Skin of body (tissue), 2 donors: ENCODE data around the gene C15orf62. TPM values are rescaled to one million over a fixed set of nuclear protein-coding genes. Genes with fewer than 3 reads are reported as not detected.

Experiments used
- DNase-seq: peaks from one replicate; lab custom pipeline; 2025; lab: John Stamatoyannopoulos, UW
- total RNA-seq: library from RNA; depleted of rRNA; stranded (reverse); fragments of >200 nt; gene quantifications from one replicate; pipeline ENCODE4 v1.2.3, GENCODE V29; 2014

Gene C15orf62
- total RNA-seq, 1 donor from 2014 or later: 3.3 TPM

DNA sequence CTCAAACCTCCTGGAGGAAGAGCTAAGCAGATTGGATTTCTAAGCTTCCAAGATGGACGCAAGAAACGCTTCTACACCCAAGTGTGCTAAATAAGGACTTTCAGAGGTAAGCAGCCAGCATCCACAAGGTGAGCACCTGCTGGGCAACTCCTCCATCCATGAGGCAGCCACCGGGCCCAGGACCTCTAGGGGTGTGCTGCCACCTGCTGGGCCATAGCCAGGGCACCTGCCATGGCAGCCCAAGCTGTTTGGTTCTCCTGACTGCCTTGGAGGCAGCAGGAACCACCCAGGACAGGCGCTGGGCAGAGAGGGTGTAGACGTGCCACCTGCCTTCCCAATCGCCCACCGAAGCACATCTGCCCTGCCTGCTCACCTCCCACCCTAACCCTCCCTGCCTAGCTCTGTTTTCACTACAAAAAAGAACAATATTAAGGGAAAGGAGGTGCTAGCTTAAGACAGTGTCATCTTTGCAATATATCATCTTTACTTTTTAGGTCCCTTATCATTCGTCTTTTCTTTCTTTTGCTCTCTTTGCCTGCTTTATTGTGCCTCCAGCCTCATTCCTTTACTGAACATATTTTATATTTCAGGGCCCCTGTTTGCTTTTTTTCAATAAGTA lies 12.9 kb downstream of the C15orf62 start:
- DNase-seq: no peak

DNA sequence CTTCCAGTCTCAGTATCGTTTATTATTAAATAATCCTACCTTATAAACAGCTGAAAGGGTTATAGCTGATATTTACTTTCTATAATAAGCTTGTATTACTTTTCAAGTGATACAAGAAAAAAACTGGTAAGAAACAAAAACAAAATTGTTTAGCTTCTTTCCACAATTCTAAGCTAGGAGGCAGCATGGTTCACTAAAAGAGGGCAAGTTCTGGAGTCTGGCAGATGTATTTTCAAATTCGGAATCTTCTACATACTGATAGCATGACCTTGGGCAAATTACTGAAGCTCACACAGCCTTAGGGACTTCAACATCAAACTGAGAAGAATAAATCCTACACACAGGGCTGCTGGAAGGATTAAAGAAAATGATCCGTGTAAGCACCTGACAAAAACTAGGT lies 15.4 kb downstream of the C15orf62 start:
- no peak for DNase-seq

DNA sequence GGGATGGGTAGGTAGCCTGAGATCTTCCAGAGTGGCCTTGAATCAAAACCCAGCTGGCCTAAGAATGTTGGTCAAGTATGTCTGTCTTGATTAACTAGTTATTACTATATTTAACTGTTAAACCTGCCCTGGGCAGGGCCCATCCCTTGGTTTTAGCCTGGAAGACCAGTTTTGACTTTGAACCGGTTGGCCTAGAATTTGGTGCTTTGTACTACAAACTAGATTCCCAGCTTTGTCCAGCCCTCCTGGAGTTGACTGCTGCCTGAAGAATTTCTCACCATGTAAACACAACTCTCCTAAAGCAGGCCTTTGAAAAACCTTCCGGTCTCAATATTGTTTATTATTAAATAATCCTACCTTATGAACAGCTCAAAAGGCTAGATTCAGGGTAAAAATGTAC lies 16.0 kb downstream of the C15orf62 start:
- DNase-seq: no peak

DNA sequence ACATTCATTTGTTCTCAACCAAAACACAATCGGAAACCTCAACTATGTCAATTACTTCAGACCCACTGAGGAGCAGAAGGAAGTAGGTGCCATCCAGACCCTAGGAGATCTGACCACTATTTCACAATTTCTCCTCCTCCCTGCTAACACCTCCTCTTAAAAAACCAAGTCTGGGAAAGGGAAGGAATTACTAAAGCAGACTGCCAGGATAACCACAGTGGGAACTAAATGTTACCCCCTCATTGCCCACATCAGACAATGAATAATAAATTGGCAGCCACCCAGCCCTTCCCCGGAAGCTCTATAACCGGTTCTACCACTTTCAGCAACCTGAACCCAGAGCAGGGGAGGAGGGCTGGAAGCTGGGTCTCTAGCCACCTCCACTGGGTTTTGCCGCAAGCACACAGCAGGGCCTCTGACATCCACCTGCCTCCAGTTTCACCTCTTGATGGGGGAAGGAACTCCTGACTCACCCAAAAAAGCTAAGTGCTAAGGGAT lies 17.6 kb downstream of the C15orf62 start:
- DNase-seq: no peak

DNA sequence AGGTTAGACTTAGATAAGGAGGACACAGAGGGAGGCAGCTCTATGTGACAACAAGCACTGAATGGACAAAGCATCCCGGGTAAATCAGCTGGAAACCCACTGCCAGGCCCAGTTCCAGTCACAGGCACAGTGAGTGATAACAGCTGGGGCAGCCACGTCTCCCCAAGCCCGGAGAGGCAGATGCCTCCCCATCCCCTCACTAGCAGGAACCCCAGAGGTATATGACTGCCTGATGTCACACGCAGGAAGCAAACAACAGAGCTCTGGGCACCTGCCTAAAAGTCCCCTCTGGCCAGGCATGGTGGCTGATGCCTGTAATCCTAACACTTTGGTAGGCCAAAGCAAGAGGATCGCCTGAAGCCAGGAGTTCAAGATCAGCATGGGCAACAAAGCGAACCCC lies 18.2 kb downstream of the C15orf62 start:
- DNase-seq: no peak

DNA sequence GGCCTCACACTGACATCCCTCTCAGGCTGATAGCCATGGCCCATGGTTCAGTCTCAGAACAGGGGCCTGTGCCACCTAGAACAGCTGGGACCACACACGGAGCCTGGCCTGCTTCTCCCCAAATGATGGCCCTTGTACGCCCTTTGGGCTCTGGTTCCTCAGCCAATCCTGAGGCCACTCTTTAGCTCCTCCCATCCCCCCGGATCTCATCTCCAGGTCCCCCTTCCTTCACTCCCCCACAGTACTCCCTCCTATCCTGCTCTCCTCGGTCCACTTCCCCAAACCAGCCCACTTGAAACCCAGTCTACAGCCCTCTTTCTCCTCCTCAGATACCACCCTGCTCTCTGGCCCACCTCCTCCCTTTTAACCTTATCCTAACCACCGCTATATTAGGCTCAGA lies 19.3 kb downstream of the C15orf62 start:
- DNase-seq: no peak

DNA sequence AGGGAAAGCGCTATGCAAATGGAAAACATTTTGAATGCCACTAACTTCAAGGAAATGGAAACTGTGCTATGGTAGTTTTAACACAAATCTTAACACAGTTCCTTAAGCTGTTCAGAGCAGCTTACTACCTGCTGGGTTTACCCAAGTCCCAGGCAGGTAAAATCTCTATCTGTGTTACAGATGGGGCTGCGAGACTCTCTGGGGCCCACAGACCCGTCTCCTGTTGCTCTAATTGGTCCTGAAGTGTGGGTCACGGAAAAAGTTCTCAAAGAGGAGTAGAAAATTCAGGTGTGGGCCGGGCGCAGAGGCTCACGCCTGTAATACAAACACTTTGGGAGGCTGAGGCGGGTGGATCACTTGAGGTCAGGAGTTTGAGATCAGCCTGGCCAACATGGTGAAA lies 20.2 kb downstream of the C15orf62 start:
- no peak for DNase-seq

DNA sequence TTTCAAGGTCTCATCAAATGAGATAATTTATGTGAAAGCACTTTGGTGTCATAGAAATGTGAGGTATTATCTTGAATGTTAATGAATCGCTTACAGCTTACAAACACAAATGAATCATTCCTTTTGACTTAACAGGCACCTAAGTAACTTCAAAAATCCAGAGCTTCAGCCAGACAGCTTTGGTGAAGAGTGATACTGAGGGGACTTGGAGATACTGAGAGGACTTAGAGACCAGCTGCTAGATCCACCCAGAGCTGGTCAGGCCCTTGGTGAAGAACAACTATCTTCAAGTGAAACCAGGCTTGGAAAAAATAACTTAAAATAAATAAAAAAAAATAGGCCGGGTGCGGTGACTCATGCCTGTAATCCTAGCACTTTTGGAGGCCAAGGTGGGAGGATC lies 20.9 kb downstream of the C15orf62 start:
- DNase-seq: no peak

DNA sequence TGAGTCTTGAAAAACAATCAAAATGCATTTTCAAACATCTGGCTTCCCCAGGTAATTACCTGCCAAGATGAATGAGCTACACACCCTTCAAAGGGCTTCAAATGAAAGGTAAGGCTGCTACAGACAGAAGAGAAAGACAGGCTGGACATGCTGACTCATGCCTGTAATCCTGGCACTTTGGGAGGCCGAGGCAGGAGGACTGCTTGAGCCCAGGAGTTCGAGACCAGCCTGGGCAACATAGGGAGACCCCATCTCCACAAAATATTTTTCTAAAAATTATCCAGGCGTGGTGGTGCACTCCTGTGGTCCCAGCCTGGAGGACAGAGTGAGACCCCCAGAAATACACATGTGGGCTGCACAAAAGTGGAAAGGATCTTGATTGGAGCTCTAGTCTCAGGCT lies 22.6 kb downstream of the C15orf62 start:
- no peak for DNase-seq

DNA sequence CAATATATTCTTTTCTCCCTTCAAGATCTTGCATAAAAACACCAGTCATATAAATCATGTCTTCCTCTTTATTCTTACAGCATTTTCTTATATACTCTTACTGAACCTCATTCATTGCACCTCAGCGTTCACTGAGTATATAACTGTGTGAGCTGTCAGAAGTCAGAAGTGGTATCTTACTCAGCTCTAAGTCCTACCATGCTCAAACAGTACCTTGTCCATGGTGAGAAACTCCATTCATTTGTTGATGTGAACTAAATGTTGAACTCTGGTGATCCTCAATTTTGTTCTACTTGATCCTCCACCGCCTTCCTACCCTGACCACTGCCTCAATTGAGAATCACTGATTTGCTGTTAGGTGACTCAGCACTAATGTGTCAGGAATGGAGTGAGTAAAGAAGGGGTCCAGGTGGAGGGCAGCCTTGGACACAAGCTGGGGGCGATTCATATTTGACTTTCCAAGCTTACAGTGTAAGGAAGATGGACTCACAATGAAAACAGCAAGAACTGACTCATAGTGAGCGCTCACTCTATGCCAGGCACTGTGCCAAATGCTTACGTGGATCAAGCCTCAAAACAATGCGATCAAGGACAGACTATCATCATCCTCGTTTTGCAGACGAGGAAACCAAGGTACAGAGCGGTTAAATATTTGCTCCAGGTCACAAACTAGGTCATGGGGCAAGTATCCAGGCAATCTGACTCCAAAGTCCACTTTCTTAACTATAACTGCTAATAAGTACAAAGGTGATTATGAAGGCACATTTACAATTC lies 23.6 kb downstream of the C15orf62 start:
- no peak for DNase-seq

DNA sequence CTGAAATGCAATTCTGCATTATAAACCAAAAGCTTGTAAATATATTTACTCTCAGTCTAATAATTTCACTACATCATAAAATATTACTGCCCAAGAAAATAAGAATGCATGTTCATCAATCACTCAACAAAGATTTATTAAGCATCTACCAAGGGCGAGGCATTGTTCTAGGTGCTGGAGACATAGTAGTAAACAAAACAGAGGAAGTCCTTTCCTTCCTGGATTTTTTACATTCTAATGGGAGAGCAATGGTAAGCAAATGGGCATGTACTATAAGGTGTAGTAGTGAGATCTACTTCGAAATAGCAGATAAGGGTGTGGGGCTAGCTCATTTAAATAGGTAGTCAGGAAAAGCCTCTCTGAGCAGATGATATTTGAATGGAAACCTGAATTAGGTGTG lies 26.3 kb downstream of the C15orf62 start:
- DNase-seq: no peak

DNA sequence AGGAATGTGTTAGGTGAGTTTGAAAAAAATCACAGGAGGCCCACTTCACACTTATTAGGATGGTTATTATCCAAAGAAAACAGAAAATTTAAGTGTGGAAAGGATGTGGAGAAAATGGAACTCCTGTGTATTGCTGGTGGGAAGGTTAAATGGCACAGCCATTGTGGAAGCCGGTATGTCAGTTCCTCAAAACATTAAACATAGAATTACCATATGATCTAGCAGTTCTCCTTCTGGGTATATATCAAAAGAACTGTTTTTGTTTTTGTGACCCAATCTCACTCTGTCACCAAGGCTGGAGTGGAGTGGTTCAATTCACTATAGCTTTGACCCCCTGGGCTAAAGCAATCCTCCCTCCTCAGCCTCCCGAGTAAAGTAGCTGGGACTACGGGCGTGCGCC lies 26.7 kb downstream of the C15orf62 start:
- no peak for DNase-seq

DNA sequence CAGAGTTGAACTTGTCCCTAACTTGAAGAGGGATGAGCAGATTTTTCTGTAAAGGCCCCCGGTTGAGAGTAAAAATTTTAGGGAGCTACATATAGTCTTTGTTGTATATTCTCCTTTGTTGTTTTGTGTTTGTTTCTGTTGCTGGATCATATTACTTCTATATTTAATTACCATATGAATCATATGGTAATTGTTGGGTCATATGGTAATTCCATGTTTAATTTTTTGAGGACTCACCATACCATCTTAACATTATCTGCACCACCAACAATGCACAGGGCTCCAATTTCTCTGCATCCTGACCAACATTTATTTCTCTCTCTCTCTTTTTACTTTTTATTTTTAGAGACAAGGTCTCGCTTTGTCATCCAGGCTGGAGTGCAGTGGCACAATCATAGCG lies 29.7 kb downstream of the C15orf62 start:
- no peak for DNase-seq

DNA sequence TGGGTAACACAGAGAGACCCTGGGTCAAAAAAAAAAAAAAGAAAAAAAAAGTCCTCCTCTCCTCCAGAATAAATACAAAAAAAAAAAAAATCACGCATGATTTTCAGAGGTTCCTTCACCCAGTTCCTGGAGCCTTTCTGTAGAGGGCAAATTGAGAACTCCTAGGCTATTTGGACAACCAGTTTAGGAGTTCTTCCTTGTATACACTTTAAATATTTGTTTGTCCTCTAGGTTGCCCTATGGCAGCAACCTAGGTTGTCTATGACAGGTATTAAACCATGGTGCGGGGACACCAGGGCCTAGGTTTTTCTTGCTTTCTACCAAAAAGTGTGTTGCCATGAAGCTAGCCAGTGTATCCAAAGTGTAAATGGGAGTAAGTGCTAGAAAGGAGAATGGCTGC lies 33.3 kb downstream of the C15orf62 start:
- no peak for DNase-seq

DNA sequence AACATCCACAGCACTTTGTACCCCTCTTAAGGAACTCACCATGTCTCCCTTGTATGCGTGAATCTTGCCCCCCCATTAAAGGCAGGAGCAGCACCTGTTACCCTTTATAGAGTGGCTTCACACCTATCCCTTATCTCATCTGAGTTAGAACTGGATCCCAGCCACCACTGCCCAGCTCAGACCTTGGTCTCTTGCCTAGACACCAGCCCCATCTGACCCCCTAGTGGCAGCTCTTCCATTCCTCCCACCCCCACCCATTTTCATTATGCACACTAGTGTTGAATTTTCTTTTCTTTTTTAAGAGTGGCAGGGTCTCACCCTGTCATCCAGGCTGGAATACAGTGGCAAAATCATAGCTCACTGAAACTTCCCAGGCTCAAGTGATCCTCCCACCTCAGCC lies 33.9 kb downstream of the C15orf62 start:
- DNase-seq: no peak

DNA sequence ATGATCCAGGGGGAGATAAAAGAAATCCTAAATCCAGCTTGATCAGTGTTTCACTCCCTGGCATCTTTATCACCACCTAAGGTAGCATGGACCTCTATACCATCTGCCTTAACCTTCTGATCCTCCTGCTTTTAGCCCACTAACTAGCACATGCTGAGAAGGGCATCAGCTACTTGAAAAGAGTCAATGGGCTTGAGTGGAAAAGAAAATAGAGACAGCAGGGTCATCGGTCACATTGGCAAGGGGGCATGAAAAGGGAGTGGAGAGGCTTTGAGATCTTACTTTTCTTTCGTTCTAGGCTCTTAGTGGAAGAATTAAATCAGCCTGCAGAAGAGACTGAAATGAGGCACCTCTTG lies 36.9 kb downstream of the C15orf62 start:
- DNase-seq: no peak

DNA sequence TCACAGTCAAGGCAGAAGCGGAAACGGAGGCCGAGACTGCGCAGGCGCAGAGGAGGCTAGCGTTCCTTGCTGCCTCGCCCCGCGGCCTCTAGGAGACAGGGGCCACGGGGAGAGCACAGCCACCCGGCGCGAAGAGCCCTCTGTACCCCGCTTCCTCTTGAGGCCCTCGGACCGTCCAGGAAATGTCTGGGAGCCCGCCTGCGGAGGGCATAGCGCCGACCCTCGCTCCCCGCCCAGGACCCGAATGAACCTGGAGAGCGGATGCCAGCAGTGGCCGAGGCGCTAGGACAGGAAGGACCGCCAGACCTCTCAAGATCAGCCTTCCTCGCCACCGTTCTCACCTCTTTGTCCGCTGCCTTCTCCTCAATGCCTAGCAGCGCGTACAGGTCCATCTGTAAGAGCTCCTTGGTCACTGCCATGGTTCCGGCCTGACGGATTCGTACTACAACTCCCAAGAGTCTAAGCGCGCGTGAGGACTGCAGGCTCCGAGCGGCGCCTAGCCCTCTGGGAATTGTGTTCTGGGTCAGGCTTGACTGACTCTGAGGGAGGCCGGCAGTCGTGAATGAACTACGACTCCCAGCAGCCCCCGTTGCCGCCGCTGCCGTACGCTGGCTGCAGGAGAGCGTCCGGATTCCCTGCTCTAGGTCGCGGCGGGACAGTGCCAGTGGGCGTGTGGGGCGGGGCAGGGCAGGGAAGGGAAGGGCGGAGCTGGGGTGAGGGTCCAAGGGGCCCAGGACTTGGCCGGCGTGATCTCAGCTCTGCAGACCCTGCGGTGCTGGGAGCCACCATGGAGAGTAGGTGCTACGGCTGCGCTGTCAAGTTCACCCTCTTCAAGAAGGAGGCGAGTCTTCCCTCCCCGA lies 37.5 kb downstream of the C15orf62 start, which contains the start of the genes DNAJC17 and ZFYVE19:
DNAJC17 (minus strand) TSS at position 446 of the 860 bp plus-strand sequence; CDS start at position 419, 27 bp downstream.
ZFYVE19 (plus strand) TSS at position 62 of the 860 bp plus-strand sequence; CDS start at position 563, 501 bp downstream.
- peak; percentile 99 for DNase-seq

DNA sequence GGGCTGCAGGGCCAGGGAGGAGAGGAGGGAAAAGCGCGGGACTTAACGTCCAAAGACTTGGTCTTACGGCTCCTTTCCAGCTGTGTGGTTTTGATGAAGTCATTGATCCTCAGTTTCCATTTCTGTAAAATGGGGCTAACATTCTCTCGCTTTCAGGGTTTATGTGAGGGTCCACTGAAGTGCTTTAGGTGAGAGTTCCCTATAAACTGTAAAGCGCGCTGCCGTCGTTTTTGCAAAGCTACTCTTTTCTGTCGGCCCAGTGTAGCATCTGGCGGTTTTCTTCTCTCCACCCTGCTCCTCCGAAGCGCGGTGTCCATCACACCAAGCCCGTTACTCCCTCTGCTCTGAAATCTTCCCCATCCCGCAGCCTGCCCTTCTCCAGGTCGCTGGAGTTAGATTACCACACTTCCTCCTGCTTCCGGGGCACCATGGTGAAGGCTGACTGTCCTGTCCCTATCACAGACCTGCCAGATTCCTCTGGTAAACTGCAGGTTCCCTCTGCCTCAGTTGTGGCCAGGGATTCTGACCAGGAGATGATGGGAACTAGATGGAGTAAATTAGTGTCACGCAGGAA lies 38.2 kb downstream of the C15orf62 start:
- DNase-seq: peak; percentile 76

DNA sequence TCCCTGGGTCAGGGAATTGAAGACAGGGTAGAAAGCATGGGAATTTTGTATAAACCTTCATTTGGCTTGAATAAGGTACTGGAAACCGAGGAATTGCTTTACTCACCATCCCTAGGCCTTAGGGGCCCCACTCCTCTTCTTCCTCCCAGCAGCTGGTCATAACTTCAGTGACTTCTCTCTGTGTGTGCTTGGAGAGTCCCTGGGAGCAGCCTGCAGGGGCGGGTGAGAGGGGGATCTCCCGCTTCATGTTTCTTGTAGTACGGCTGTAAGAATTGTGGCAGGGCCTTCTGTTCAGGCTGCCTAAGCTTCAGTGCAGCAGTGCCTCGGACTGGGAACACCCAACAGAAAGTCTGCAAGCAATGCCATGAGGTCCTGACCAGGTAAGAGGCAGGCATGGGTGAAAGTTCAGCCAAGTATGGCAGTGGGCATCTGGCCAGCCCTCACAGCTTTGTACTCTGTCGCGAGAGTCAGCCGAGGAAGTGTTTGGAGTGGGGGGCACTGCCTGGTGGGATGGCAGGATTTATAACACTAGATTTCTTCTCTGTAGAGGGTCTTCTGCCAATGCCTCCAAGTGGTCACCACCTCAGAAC lies 39.2 kb downstream of the C15orf62 start:
- DNase-seq: no peak

DNA sequence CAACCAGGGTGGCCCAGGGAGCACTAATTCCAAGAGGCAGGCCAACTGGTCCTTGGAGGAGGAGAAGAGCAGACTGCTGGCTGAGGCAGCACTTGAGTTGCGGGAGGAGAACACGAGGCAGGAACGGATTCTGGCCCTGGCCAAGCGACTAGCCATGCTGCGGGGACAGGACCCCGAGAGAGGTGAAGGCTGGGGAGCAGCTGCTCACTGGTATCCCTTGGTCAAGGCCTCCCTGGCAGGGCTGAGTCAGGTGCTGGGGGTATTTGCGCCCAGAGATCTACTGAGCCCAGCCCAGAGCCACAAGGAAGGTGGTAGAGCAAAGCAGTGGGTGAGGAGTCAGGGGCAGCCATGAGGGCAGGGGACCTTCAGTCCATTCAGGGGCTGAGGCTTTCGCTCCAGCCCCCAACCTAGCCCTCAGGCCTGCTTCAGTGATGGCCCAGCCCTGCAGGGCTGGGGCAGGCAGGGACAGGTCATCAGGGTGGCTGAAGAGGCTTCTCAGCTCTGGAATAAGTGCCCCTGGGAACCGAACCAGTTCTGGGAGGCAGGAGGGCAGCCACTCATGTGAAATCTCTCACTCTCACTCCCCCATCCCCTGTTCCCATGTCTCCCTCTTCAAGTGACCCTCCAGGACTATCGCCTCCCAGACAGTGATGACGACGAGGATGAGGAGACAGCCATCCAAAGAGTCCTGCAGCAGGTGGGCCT lies 43.1 kb downstream of the C15orf62 start:
- no peak for DNase-seq
